Activated CD4-positive, alpha-beta T cell treated with anti-CD3 and anti-CD28 coated beads, Interleukin-2, amount 10 ng/mL, durations not matched to agents 7 days and 5 days (primary cell): ENCODE measurements around the gene PTPRN. TPM values are rescaled to one million over a fixed set of nuclear protein-coding genes. Genes with fewer than 3 reads are reported as not detected.

Experiments used
- CTCF ChIA-PET: fragments of 350-600 bp; sonication (Branson Sonifier 250); formaldehyde crosslinking; loops from one replicate; lab custom pipeline; 2021; ENCODE audit warnings: antibody characterized with exemption; lab: Charles Lee
- POLR2A ChIA-PET: fragments of 350-600 bp; sonication (Branson Sonifier 250); formaldehyde crosslinking; loops from one replicate; lab custom pipeline; 2021; ENCODE audit warnings: antibody characterized with exemption; lab: Charles Lee
- DNase-seq: peaks from one replicate; pipeline ENCODE4 v3.0.0-alpha.2; 2020
- H3K27ac Mint-ChIP-seq: one replicate; pipeline ENCODE4 v1.8.0; 2021; ENCODE audit warnings: mild to moderate bottlenecking, moderate library complexity, mixed read lengths
- H3K27me3 Mint-ChIP-seq: one replicate; pipeline ENCODE4 v1.8.0; 2021; ENCODE audit warnings: mixed read lengths
- H3K36me3 Mint-ChIP-seq: one replicate; pipeline ENCODE4 v1.8.0; 2021; ENCODE audit warnings: low read depth, mixed read lengths
- H3K4me1 Mint-ChIP-seq: one replicate; pipeline ENCODE4 v1.8.0; 2021; ENCODE audit warnings: mixed read lengths
- H3K4me3 Mint-ChIP-seq: one replicate; pipeline ENCODE4 v1.8.0; 2021; ENCODE audit warnings: mild to moderate bottlenecking, moderate library complexity, mixed read lengths
- H3K9me3 Mint-ChIP-seq: one replicate; pipeline ENCODE4 v1.8.0; 2021; ENCODE audit warnings: mixed read lengths
- total RNA-seq, 2 experiments: library from RNA; stranded (reverse); gene quantifications; one replicate each; pipeline ENCODE4 v1.2.3, GENCODE V29; 2021

Gene PTPRN
- total RNA-seq, 2 experiments from 2014 or later = not detected

- Mint-ChIP-seq H3K9me3 (no peaks in the 10 kb centered on the region), H3K4me1 (peaks cover 20% of the 10 kb centered on the region)
- POLR2A ChIA-PET = no interaction called here
Measured at GRCh38 chr2:219300022-219300421, 9.2 kb downstream of the PTPRN start.

GRCh38 chr2:219299372-219299760 lies 9.8 kb downstream of the PTPRN start:
- no peaks in the 10 kb centered on the region for H3K9me3 Mint-ChIP-seq
- H3K36me3 Mint-ChIP-seq = no peaks in the 10 kb centered on the region
- H3K27me3 Mint-ChIP-seq = peaks cover 33% of the 10 kb centered on the region
- peaks cover 24% of the 10 kb centered on the region for H3K4me1 Mint-ChIP-seq
- ChIA-PET POLR2A (no interaction called here), CTCF (interaction anchor here (0.7 to 10.7 kb wide), 11 partner anchors 8 to 269 kb away, joined by 3 to 194 read pairs (median 4); partner anchors contain the start of genes ABCB6 and DNAJB2)
- H3K4me3 Mint-ChIP-seq = no peak overlapping the region
- H3K27ac Mint-ChIP-seq = no peak overlapping the region
- no peak for DNase-seq

More at GRCh38 chr2:219300022-219300421, 9.2 kb downstream of the PTPRN start:
- no peak for DNase-seq
- CTCF ChIA-PET = interaction anchor here (0.7 to 10.7 kb wide), 10 partner anchors 10 to 310 kb away, joined by 3 to 194 read pairs (median 4); partner anchors contain the start of genes ABCB6 and DNAJB2
- Mint-ChIP-seq H3K4me3 (no peak overlapping the region), H3K27me3 (peaks cover 36% of the 10 kb centered on the region), H3K36me3 (no peaks in the 10 kb centered on the region), H3K27ac (no peak overlapping the region)

GRCh38 chr2:219298759-219299371 lies 10.3 kb downstream of the PTPRN start:
- ChIA-PET CTCF (interaction anchor here (0.9 to 10.7 kb wide), 8 partner anchors 8 to 139 kb away, joined by 3 to 194 read pairs (median 4); partner anchors contain the start of genes ABCB6 and DNAJB2), POLR2A (no interaction called here)
- no peaks in the 10 kb centered on the region for H3K36me3 Mint-ChIP-seq
- no peaks in the 10 kb centered on the region for H3K9me3 Mint-ChIP-seq
- peaks cover 29% of the 10 kb centered on the region for H3K4me1 Mint-ChIP-seq
- no peak overlapping the region for H3K4me3 Mint-ChIP-seq
- peak; percentile 87 for DNase-seq
- H3K27ac Mint-ChIP-seq = no peak overlapping the region
- peaks cover 32% of the 10 kb centered on the region for H3K27me3 Mint-ChIP-seq

- no peak overlapping the region for H3K27ac Mint-ChIP-seq
- ChIA-PET POLR2A (no interaction called here), CTCF (interaction anchor here (0.8 to 10.7 kb wide), 7 partner anchors 18 to 142 kb away, joined by 3 to 194 read pairs (median 4); partner anchors contain the start of genes DNAJB2 and NHEJ1)
- H3K27me3 Mint-ChIP-seq = peaks cover 26% of the 10 kb centered on the region
- no peaks in the 10 kb centered on the region for H3K36me3 Mint-ChIP-seq
- H3K4me3 Mint-ChIP-seq = no peak overlapping the region
- no peaks in the 10 kb centered on the region for H3K9me3 Mint-ChIP-seq
- peaks cover 31% of the 10 kb centered on the region for H3K4me1 Mint-ChIP-seq
- DNase-seq = no peak
Measured at GRCh38 chr2:219297766-219298456, 11.3 kb downstream of the PTPRN start.

GRCh38 chr2:219296631-219297391 lies 12.4 kb downstream of the PTPRN start:
- H3K4me3 Mint-ChIP-seq = no peak overlapping the region
- POLR2A ChIA-PET = no interaction called here
- no peaks in the 10 kb centered on the region for H3K9me3 Mint-ChIP-seq
- H3K36me3 Mint-ChIP-seq = no peaks in the 10 kb centered on the region
- peaks cover 23% of the 10 kb centered on the region for H3K27me3 Mint-ChIP-seq
- CTCF ChIA-PET = interaction anchor here (1.0 to 10.7 kb wide), 8 partner anchors 15 to 141 kb away, joined by 3 to 194 read pairs (median 16); partner anchors contain the start of genes CNPPD1, DNAJB2, NHEJ1 and TUBA4A
- H3K4me1 Mint-ChIP-seq = peaks cover 31% of the 10 kb centered on the region
- peak; percentile 17 for DNase-seq
- H3K27ac Mint-ChIP-seq = no peak overlapping the region

GRCh38 chr2:219296142-219296541 lies 13.1 kb downstream of the PTPRN start:
- CTCF ChIA-PET = interaction anchor here (1.0 to 10.7 kb wide), 16 partner anchors 9 to 400 kb away, joined by 3 to 194 read pairs (median 6); partner anchors contain the start of genes CNPPD1, DNAJB2, NHEJ1 and PTPRN
- POLR2A ChIA-PET = interaction anchor here (1.5 kb wide), 1 partner anchor 42 kb away, joined by 4 read pairs; the partner anchor contains the start of gene TUBA4A
- no peak for DNase-seq
- Mint-ChIP-seq H3K36me3 (no peaks in the 10 kb centered on the region), H3K4me1 (peaks cover 31% of the 10 kb centered on the region), H3K27ac (no peak overlapping the region), H3K9me3 (no peaks in the 10 kb centered on the region), H3K27me3 (peaks cover 20% of the 10 kb centered on the region), H3K4me3 (no peak overlapping the region)

- POLR2A ChIA-PET = interaction anchor here (0.6 to 1.5 kb wide), 2 partner anchors 40 to 118 kb away, joined by 4 read pairs; partner anchors contain the start of genes CNPPD1 and TUBA4A
- peak; percentile 88 for DNase-seq
- H3K36me3 Mint-ChIP-seq = no peaks in the 10 kb centered on the region
- H3K4me1 Mint-ChIP-seq = peaks cover 31% of the 10 kb centered on the region
- H3K4me3 Mint-ChIP-seq = peak overlapping the region; percentile 67
- CTCF ChIA-PET = interaction anchor here (0.5 to 10.7 kb wide), 68 partner anchors 9 to 624 kb away, joined by 3 to 194 read pairs (median 5); partner anchors contain the start of genes ABCB6, ANKZF1, ATG9A and CFAP65
- H3K27me3 Mint-ChIP-seq = peaks cover 13% of the 10 kb centered on the region
- H3K9me3 Mint-ChIP-seq = no peaks in the 10 kb centered on the region
- peak overlapping the region; percentile 77 for H3K27ac Mint-ChIP-seq
Measured at GRCh38 chr2:219294356-219295351, 14.5 kb downstream of the PTPRN start.

- Mint-ChIP-seq H3K36me3 (no peaks in the 10 kb centered on the region), H3K4me1 (peaks cover 26% of the 10 kb centered on the region), H3K27ac (peak overlapping the region; percentile 36), H3K27me3 (peaks cover 9% of the 10 kb centered on the region), H3K4me3 (peak overlapping the region; percentile 67), H3K9me3 (no peaks in the 10 kb centered on the region)
- DNase-seq = no peak
- ChIA-PET POLR2A (no interaction called here), CTCF (interaction anchor here (0.8 to 10.7 kb wide), 11 partner anchors 14 to 236 kb away, joined by 3 to 194 read pairs (median 7); partner anchors contain the start of genes DNAJB2, GLB1L, NHEJ1 and STK16)
Measured at GRCh38 chr2:219293736-219294231, 15.4 kb downstream of the PTPRN start.

GRCh38 chr2:219292616-219293015 lies 16.6 kb downstream of the PTPRN start:
- CTCF ChIA-PET = interaction anchor here (5.9 to 10.7 kb wide), 3 partner anchors 13 to 137 kb away, joined by 85 to 194 read pairs (median 99); partner anchors contain the start of genes DNAJB2, NHEJ1, TUBA4A and TUBA4B
- H3K9me3 Mint-ChIP-seq = no peaks in the 10 kb centered on the region
- DNase-seq = no peak
- POLR2A ChIA-PET = interaction anchor here (0.8 kb wide), 1 partner anchor 40 kb away, joined by 6 read pairs; the partner anchor contains the start of gene TUBA4B
- H3K36me3 Mint-ChIP-seq = no peaks in the 10 kb centered on the region
- peaks cover 7% of the 10 kb centered on the region for H3K27me3 Mint-ChIP-seq
- H3K27ac Mint-ChIP-seq = no peak overlapping the region
- H3K4me3 Mint-ChIP-seq = no peak overlapping the region
- H3K4me1 Mint-ChIP-seq = peaks cover 22% of the 10 kb centered on the region

GRCh38 chr2:219291910-219292490 lies 17.2 kb downstream of the PTPRN start:
- Mint-ChIP-seq H3K36me3 (no peaks in the 10 kb centered on the region), H3K27me3 (peaks cover 7% of the 10 kb centered on the region), H3K9me3 (no peaks in the 10 kb centered on the region), H3K27ac (no peak overlapping the region), H3K4me3 (no peak overlapping the region), H3K4me1 (peaks cover 21% of the 10 kb centered on the region)
- ChIA-PET CTCF (interaction anchor here (6.9 to 10.7 kb wide), 2 partner anchors 12 to 40 kb away, joined by 99 to 194 read pairs; partner anchors contain the start of genes DNAJB2, TUBA4A and TUBA4B), POLR2A (no interaction called here)
- no peak for DNase-seq
